Nucleus accumbens (tissue), 56 donors: Measurements from ENCODE around the gene CACNA2D1.

Source experiments
- DNase-seq, 56 donors: peaks; one replicate each; lab custom pipeline; 2025; lab: John Stamatoyannopoulos, UW

Gene CACNA2D1

DNA sequence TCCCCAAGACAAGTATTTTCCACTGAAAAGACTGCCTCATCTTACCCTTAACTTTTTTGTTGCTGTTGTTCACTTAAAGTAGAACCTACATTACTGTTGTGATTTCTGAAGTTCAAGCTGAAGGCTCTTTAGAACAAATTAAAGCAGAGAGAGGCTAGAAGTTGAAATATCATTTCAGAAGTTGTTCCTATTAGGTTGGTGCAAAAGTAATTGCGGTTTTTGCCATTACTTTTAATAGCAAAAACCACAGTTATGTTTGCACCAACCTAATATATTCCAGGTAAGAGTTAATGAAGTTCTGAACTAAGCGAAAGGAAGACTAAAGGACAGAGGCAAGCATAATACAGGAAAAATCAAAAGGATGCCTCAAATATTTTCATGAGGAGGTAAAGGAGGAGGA, 153.7 kb downstream of the CACNA2D1 start:
- no peak for DNase-seq

DNA sequence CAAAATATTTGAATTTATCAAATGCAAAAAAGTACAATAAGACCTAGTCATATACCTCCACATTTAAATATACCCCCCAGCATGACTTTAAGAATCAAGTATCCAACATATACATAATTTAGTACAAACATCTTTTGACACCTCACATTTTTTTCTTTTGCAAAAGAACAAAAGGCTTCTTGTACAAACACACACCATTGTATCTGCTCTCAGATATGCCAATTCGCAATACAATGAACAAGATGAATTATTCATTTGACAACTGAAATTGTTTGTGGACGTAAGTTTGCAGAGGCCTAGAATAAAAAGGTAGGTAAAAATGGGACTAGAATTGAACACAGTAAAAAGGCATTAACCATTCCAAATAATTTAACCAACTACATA, 154.4 kb downstream of the CACNA2D1 start:
- no peak for DNase-seq

DNA sequence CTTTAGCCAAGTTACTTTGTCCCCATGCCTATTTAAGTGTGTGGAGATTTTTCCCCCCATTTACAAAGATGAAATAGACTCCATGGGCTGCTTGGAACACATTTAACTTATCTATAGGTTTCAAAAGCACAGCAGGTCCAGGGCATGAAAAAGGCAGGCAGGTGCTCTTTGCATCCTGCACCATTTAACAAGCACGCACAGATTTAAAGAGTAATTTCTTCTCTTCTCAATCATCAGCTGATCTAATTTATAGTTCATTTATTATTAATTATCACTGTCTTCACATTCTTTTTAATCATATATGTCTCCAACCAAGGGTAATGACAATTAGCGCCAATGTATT, 156.8 kb downstream of the CACNA2D1 start:
- DNase-seq, result no peak

DNA sequence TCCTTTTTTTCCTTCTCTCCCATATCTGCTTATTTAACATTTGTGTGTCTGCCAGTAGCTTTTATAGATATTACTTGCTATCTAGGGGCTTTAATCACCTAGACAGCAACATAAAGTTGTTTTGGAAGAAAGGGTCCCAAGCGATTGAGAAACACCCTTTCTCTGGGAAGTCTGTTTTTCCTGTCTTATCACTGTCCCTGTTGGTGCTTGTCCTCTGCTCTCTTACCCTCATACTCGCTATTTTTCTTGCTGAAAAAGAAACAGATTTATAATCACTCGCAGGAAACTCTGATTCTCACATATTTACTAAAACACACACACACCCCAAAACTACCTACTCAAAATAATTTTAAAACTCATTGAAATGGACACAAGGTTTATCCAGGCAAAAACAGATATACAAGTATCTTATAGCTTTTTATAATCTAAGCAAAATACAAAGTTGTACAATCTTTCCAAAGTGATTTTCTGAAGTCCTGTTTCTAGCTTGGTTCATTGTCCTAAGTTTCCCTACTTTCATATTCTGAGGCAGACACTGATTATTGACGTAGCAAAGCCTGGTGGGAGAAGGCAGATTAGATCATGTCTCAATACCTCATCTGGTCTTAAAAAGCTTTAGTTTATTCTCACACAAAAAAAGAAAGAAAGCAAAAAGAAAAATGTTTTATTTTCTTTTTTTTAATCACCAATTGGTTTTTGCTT, 157.3 kb downstream of the CACNA2D1 start:
- no peak for DNase-seq

DNA sequence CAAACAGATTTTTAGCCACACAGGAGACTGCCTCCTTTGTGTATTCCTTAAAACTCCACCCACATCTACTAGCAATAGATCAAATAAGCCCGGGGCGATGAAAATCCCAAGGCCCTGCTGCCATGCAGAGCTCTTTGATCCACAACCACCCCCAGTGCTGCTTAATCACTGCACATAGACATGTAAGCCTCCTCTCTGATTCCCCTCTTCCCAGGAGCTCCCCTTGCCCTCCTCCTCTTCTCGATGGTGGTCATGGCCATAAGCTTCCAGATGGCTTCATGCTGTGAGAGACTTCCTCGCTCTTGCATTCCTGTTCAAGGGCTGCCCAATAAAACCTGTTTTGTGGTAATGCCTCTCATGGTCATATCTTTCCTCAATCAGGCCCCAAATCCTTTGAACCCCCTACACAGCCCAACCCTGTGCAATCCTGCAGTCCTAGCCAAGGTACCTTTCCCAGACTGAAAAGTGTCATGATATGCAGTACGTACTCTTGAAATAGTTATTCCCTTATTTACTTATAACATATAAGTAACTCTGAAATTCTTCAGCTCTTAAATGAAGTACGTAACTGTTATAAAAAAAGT, 158.5 kb downstream of the CACNA2D1 start:
- no peak for DNase-seq

DNA sequence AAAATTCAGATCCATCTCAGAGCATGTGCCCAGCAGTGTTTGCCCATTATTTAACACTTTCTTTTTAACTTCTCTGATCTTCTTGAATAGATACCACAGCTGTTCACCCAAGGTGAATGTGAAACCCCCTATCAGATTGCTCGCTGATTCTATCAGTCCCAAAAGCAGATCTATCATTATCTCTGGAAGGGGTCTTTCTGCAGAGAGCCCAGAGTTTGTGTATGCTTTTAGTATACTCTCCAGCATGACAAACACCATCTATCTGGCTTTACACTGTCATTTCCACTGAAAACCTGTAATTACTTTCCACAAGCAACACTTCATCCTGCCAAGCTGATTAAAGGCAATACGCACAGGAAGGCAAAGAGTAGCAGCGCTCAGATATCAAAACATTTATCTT, 168.2 kb downstream of the CACNA2D1 start:
- no peak for DNase-seq

DNA sequence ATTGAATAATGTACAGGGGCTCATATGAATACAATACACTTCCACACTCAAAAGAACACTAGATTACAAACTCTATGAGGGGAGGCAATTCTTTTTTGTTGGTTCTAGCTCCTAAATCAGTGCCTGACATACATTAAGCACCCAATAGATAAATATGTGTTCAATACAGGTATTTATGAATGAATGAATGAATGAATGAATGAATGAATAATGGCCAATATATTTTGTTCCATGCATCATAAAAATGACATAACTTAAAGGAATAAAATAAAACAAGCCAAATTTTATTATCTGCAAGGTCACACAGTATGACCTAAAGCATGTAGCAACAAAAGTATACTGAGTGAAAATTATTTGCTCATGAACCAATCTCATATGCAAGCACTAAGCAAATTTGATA, 168.9 kb downstream of the CACNA2D1 start:
- DNase-seq, result no peak

DNA sequence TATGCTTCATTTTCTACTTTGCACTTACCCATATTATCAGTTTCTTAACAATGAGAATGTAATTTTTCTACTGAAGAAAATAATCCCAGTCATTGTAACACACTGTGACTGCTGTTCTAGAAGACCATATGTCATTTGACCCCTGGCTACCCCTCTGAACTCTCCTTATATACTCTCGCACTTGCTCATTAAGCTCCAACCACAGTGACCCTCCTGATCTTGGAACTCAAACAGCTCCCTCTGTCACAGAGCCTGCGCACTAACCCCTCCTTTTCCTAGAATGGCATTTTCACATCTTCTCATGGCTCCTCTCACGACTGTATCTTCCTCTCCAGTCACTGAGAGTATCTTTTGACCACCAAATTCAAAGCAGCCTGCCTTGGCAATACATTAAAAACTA, 169.7 kb downstream of the CACNA2D1 start:
- DNase-seq, result no peak

DNA sequence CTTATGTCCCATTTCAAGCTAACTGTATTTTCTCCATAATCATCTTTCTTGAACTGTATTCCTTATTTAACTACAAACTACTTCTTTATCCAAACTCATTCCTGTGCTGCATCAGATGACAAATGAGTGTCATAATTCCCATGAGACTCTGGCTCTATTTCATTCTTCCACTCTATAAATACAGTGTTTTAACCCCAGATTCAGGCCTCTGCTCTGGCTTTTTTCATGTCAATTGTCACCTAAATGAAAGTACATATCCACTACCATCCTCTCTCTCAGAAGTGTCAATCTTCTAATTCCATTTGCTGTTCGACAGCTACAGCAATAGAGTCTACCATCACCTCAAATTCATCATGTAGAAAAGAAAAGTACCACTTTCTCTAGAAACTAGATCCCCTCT, 172.7 kb downstream of the CACNA2D1 start:
- DNase-seq, result no peak

DNA sequence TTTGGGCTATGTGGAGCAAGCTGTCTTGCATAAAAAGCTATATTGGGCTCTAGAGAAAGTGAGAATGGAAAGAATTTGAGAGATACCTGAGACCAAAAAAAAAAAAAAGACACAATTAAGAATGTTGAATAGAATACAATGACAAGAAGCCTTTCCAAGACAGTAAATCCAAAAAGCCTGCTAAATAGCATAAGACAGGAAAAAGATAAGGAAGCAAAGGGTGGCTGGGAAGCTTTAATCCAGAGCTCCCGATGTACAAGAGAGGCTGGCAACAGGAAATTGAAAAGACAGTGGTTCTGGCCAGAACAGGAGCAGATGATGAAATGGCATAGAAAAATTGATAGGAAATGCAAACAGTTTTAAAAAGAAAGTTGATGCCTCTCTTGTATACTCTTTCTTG, 174.9 kb downstream of the CACNA2D1 start:
- DNase-seq, result no peak

DNA sequence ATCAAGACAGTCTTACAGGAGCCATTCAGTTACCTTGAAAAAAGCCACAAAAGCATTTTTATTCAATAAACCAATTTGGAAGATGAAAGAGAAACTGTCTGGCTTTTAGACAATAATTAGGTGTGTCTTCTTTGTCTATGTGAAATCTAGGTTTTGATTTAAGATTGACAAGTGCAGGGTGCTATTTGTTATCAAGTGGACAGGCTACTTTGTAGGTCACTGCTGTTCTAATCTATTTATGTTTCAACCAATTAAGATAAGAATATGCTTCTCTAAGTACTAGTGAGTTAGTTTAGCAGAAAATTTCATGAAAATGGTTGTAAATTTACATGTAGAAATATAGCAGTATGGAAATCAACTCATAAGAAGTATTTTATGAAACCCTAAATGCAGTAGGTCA, 177.5 kb downstream of the CACNA2D1 start:
- DNase-seq, result no peak

DNA sequence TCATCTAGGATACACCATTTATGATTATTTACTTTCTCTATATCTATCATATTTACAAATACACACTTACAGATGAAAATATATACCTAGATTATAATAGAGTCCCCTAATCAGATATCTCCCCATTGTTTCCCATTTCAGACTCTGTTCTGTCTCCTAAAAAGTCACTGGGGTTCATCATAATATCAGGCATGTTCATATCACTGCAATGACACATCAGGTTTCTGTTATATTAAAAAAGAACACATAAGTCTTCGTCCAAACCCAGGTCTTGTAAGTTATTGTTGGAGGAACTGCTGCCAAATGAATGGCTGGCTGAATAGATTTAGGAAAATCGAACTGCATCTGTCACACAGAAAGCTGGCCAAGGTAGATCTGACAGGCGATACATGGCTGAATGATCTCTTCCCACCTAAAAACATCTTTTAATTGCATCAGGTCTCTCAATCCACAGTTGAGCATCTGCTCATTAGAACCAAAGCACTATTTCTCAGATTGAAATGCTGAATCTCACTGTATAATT, 178.7 kb downstream of the CACNA2D1 start:
- no peak for DNase-seq

DNA sequence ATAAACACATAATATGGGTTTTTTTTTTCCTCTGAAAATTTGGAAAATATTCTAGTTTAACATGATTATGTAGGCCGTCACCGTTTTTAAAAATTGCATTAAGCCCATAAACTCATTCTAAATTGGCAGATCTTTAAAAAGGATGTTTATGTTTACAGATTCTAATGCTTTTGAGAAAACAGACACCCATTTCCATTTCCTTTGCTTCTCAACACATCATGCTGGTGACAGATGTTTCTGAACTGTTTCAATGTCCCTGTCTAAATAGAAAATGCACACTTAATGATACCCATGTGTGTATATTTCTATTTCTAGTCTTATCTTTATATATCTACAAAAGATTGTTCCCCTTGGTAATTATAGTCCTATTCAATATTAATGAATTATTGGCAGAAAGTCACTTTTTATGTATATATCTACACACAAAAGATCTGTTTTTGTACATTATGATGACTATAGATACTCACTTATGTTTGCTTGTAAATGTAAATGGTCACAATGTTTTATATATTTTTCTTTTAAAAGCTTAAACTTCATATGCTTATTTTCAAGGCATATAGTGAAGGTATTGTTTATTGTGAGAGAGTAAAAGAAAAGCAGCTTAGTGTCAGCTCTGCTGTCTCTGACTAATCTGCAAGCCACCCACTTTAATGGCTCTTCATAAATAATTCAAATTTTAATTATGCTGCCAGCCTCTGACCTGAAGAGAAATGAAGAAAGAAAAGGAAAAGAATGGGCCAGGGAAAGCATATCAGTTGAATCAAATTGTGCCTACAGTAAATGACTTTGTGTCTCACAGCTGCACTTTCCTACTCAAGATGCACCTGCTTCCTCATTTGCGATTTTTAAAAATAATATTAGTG, 179.4 kb downstream of the CACNA2D1 start:
- no peak for DNase-seq

DNA sequence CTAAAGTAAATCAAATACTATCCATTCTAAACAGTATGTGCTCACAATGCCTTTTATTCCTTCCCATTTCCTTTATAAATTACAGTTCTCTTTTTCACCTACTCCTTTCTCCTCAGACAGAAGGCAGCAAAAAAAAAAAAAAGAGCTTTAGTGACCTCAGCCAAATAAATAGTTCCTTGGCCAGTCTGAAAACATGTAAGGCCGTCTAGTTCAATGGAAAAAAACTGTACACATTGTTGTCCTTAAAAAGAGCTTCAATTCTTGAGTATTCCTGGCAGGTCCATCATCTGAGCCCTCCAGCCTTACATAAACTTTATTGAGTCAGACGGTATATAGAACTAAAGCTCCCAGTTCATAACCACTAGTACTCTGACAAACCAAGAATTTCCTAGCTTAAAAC, 185.4 kb downstream of the CACNA2D1 start:
- no peak for DNase-seq

DNA sequence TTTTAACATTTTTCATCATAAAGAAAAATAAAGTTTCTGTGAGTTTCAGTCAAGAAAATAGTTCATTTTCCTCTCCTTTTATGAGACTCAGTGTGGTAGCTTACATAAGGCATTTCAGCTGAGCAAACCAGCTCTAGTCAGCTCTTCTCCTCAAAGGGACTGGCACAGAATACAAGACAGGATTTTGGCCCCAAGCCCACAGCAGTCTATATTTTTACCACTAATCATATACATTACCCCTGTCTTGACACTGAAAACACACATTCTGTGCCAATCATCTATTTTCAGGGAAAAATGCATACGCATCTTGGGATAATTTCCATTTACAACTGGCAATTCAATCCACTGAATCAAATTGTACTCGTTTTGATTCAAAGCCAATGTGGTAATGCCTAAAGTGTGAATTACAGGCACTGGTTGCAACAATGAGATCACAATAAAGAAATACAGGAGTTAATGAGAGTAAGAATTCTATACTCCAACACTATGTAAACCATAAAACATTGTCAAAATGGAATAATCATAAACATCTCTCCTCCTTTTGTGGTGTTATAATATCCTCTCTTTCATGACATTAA, 186.4 kb downstream of the CACNA2D1 start:
- DNase-seq, result peak in 1 of 56 donors; percentile 5

DNA sequence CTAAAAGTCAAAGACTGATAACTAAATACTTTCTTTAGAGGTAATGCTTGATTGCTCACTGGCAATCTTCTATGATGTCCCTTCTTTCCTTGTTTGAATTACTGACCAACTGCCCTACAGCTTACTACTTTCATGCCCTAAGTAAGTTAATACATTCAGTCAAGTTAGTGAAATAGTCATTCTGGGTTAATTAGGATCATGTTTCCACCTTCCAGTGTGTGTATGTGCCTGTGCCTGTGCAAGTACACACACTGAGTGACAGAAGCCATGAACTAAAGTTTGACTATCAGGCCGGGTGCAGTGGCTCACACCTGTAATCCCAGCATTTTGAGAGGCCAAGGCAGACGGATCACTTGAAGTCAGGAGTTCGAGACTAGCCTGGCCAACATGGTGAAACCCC, 187.9 kb downstream of the CACNA2D1 start:
- no peak for DNase-seq

DNA sequence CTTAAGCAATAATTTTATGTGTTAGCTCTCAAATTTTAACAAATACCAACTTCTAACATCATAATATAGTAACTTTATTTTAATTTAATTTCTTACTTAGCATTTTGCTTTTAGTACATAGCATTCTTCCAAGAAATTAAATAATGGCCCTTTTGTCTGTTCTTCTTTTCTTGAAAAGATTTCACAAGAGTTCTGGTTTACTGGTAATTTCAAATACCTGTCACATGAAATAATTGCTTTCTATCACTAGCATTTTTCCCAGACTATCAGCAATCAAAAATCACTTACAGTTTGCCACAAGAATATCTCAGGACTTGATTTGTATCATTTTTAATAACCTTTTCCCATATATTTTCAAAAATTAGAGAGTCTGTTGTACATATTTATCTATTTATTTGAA, 193.0 kb downstream of the CACNA2D1 start:
- no peak for DNase-seq

DNA sequence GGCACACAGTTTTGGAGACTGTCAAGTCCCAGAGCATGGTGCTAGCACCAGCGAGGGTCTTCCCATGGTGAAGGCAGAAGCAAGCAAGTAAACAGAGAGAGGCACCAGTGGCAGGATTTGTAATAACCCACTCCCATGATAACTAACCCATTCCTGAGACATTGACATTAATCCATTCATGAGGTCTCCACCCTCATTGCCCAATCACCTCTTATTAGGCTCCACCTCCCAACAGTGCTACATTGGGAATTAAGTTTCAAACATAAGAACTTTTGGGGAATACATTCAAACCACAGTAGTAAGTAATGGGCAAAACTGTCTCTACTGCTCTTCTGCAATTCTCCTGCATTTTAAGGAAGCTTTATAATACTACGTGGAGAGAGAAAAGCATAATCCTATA, 193.6 kb downstream of the CACNA2D1 start:
- no peak for DNase-seq

DNA sequence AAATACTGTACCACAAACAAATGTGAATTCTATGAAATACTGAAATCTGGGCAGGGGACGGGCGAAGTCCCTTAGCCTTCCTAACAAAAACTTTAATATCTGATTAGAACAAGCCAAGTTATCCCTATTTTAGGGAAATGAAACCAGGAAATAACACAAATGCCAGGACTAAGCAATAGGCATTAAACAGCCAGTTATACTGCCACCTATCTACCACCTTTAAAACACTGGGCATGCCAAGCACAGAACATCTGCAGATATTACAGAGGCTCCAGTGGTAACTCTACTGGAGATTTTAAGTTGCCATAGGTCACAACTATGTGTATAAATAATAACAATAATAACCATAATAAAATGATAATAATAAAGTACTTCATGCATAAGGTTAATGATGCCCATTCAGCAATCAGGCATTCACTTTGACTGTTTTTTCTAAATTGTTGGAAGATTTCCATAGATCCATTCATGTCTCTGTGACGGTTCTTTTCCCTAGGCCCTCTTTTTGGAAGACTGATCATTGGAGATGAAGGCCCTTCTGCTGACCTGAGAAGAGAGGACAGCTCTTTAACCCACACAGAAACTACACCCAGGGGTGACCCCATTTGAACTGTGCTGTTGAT, 195.7 kb downstream of the CACNA2D1 start:
- peak in 1 of 56 donors; percentile 1 for DNase-seq

DNA sequence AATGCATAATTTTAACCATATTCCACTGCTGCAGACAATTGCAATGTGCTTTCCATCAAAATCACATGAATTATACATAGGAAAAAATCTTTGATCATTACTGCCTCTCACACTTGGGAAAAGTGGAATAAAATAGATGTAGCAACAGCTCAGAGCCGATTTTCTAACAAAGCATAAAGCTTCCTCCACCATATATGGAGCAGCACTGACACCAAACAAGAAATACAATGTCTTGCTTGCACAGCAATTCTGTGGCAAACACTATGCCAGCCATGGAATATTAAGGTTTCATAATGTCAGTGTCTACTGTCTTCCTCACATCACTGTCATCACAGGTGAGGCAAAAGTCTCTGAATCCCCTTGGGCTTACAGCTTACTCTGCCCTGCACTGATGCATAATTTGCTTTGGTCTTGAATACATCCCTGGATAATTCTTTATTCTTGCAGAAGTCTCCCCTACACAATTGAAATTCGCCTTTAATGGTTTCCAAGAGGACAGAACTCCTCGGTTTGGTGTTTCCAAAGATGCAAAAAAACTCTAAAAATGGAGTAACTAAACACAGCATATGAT, 198.5 kb downstream of the CACNA2D1 start:
- DNase-seq, result no peak
